H1 (cell line): ENCODE measurements around the gene PIAS1. TPM values are rescaled to one million over a fixed set of nuclear protein-coding genes. Genes with fewer than 3 reads are reported as not detected.

Source experiments
- CTCF ChIA-PET: fragments of 300-600 bp; sonication (Branson Sonifier 250); formaldehyde crosslinking; loops from one replicate; lab custom pipeline; 2021; ENCODE audit not compliant: partially characterized antibody; lab: Charles Lee
- POLR2A ChIA-PET: fragments of 300-600 bp; sonication (Branson Sonifier 250); formaldehyde crosslinking; loops from one replicate; lab custom pipeline; 2021; ENCODE audit warnings: inconsistent platforms; ENCODE audit not compliant: partially characterized antibody; lab: Charles Lee
- DNase-seq, 2 experiments: peaks; one replicate each; pipeline versions ENCODE4 v3.0.0 to v3.0.0-alpha.2; 2010 to 2022; ENCODE audit warnings: low spot score in 2 of 2, low read depth in 1 of 2, mixed read lengths in 1 of 2
- FAIRE-seq: peaks from 2 replicates; lab custom pipeline; 2011; peaks lifted over from hg19 to GRCh38; lab: Jason Lieb, UNC
- H2AFZ ChIP-seq: 2 replicates; pipeline ENCODE4 v1.8.1; 2012; ENCODE audit warnings: low read length, inconsistent platforms
- H2AK5ac ChIP-seq: 2 replicates; pipeline ENCODE4 v1.6.1; 2013; ENCODE audit warnings: low read depth, low read length
- H2BK120ac ChIP-seq: replicated peaks from 2 replicates; pipeline ENCODE3; 2013; ENCODE audit warnings: low read depth, low read length, inconsistent platforms
- H2BK12ac ChIP-seq: 2 replicates; pipeline ENCODE4 v1.6.1; 2013; ENCODE audit warnings: low read depth, low read length
- H2BK15ac ChIP-seq: 2 replicates; pipeline ENCODE4 v1.6.1; 2013; ENCODE audit warnings: low read length
- H2BK20ac ChIP-seq: 2 replicates; pipeline ENCODE4 v1.6.1; 2013; ENCODE audit warnings: low read length
- H2BK5ac ChIP-seq: 2 replicates; pipeline ENCODE4 v1.6.1; 2013; ENCODE audit warnings: low read depth, low read length
- H3K14ac ChIP-seq: 2 replicates; pipeline ENCODE4 v1.6.1; 2013; ENCODE audit warnings: inconsistent platforms; ENCODE audit not compliant: insufficient read length
- H3K18ac ChIP-seq: 2 replicates; pipeline ENCODE4 v1.6.1; 2013; ENCODE audit warnings: low read length; ENCODE audit errors: extremely low read depth
- H3K23ac ChIP-seq: 2 replicates; pipeline ENCODE4 v1.6.1; 2013; ENCODE audit warnings: inconsistent platforms; ENCODE audit not compliant: insufficient read length
- H3K23me2 ChIP-seq: 2 replicates; pipeline ENCODE4 v1.6.1; 2013; ENCODE audit warnings: low read depth, low read length
- H3K27ac ChIP-seq: 2 replicates; pipeline ENCODE4 v1.6.1; 2011; ENCODE audit warnings: low read depth, low read length, inconsistent platforms
- H3K27me3 ChIP-seq, 4 experiments: replicated peaks in 1 of 4; 1 replicate in 1 of 4; 2 replicates in 3 of 4; pipeline versions ENCODE4 v1.6.1 to v1.8.1; 2011 to 2013; ENCODE audit warnings: low read length in 3 of 4, mild to moderate bottlenecking in 3 of 4, inconsistent platforms in 2 of 4, mixed read lengths in 2 of 4, moderate library complexity in 1 of 4; ENCODE audit not compliant: control insufficient read depth in 3 of 4, insufficient read depth in 3 of 4; ENCODE audit errors: extremely low read depth in 1 of 4
- H3K36me3 ChIP-seq, 4 experiments: 2 replicates each; pipeline versions ENCODE4 v1.6.1 to v1.8.1; 2011 to 2013; ENCODE audit warnings: mild to moderate bottlenecking in 4 of 4, low read length in 3 of 4, moderate library complexity in 2 of 4, control low read depth in 1 of 4, inconsistent platforms in 1 of 4; ENCODE audit not compliant: insufficient read depth in 4 of 4, control insufficient read depth in 2 of 4
- H3K4ac ChIP-seq: replicated peaks from 2 replicates; pipeline ENCODE3; 2013; ENCODE audit warnings: low read length, low read depth, mixed read lengths, inconsistent platforms; ENCODE audit not compliant: insufficient read length
- H3K4me1 ChIP-seq, 4 experiments: replicated peaks in 1 of 4; 1 replicate in 1 of 4; 2 replicates in 3 of 4; pipeline versions ENCODE4 v1.6.1 to v1.8.1; 2011 to 2013; ENCODE audit warnings: low read length in 3 of 4, inconsistent platforms in 2 of 4, mixed read lengths in 1 of 4; ENCODE audit not compliant: insufficient read depth in 4 of 4, control insufficient read depth in 3 of 4
- H3K4me2 ChIP-seq, 2 experiments: 2 replicates each; pipeline versions ENCODE4 v1.6.1 to v1.8.1; 2011 to 2013; ENCODE audit warnings: low read depth in 2 of 2, low read length in 2 of 2, control low read depth in 1 of 2, inconsistent platforms in 1 of 2, mild to moderate bottlenecking in 1 of 2; ENCODE audit not compliant: insufficient read depth in 1 of 2
- H3K4me3 ChIP-seq, 4 experiments: fragments of 200-600, 300-600 bp in 1 of 4; sonication (generic), shearing (Covaris generic), sonication (Bioruptor Twin) in 1 of 4; 2 replicates each; pipeline versions ENCODE4 v1.5.1 to v1.8.1; 2011 to 2016; ENCODE audit warnings: low read length in 4 of 4, low read depth in 3 of 4, control low read depth in 2 of 4, inconsistent platforms in 2 of 4, mild to moderate bottlenecking in 2 of 4, mixed read lengths in 1 of 4, moderate library complexity in 1 of 4; ENCODE audit not compliant: insufficient read depth in 2 of 4; ENCODE audit errors: extremely low read depth in 1 of 4
- H3K56ac ChIP-seq: replicated peaks from 2 replicates; pipeline ENCODE3; 2013; ENCODE audit warnings: low read depth, mild to moderate bottlenecking, mixed read lengths, low read length, inconsistent platforms; ENCODE audit not compliant: insufficient read length
- H3K79me1 ChIP-seq: 2 replicates; pipeline ENCODE4 v1.6.1; 2013; ENCODE audit warnings: low read depth, low read length, control low read depth
- H3K79me2 ChIP-seq, 2 experiments: 2 replicates each; pipeline versions ENCODE4 v1.6.1 to v1.8.1; 2012 to 2013; ENCODE audit warnings: low read length in 2 of 2, mild to moderate bottlenecking in 2 of 2, inconsistent platforms in 1 of 2; ENCODE audit not compliant: insufficient read depth in 2 of 2, control insufficient read depth in 1 of 2
- H3K9ac ChIP-seq, 4 experiments: replicated peaks in 1 of 4; 1 replicate in 1 of 4; 2 replicates in 3 of 4; pipeline versions ENCODE4 v1.6.1 to v1.8.1; 2011 to 2013; ENCODE audit warnings: low read depth in 3 of 4, low read length in 3 of 4, control low read depth in 2 of 4, mild to moderate bottlenecking in 2 of 4, moderate library complexity in 2 of 4, inconsistent platforms in 1 of 4; ENCODE audit errors: extremely low read depth in 1 of 4
- H3K9me3 ChIP-seq, 2 experiments: 2 replicates each; pipeline versions ENCODE4 v1.6.1 to v1.8.1; 2012 to 2013; ENCODE audit warnings: mild to moderate bottlenecking in 2 of 2, moderate library complexity in 2 of 2, control low read depth in 1 of 2, inconsistent platforms in 1 of 2, low read depth in 1 of 2, low read length in 1 of 2, mixed read lengths in 1 of 2; ENCODE audit not compliant: insufficient read depth in 2 of 2
- H4K20me1 ChIP-seq, 2 experiments: replicated peaks in 1 of 2; 2 replicates each; pipeline versions ENCODE3 to v1.8.1; 2011 to 2013; ENCODE audit warnings: inconsistent platforms in 2 of 2, low read length in 2 of 2, mild to moderate bottlenecking in 1 of 2; ENCODE audit not compliant: insufficient read depth in 2 of 2, control insufficient read depth in 1 of 2
- H4K5ac ChIP-seq: 2 replicates; pipeline ENCODE4 v1.6.1; 2013; ENCODE audit warnings: low read length, low read depth, mixed read lengths, inconsistent platforms; ENCODE audit not compliant: insufficient read length
- H4K8ac ChIP-seq: 2 replicates; pipeline ENCODE4 v1.8.0; 2013; ENCODE audit warnings: mild to moderate bottlenecking, moderate library complexity, low read length, inconsistent platforms; ENCODE audit not compliant: insufficient read depth; ENCODE audit errors: extremely low read depth
- H4K91ac ChIP-seq: replicated peaks from 2 replicates; pipeline ENCODE3; 2013; ENCODE audit warnings: low read length, mixed read lengths, inconsistent platforms; ENCODE audit not compliant: insufficient read length
- E2F6 ChIP-seq: IDR thresholded peaks from 2 replicates; pipeline ENCODE4 v1.6.1; 2012; ENCODE audit warnings: inconsistent platforms
- RAD21 ChIP-seq, 2 experiments: IDR thresholded peaks in 1 of 2; conservative IDR thresholded peaks in 1 of 2; 2 replicates each; pipeline ENCODE4 v1.6.1; 2011; ENCODE audit warnings: low read depth in 2 of 2, low read length in 2 of 2, improper control_type of control experiment in 1 of 2, inconsistent platforms in 1 of 2, mild to moderate bottlenecking in 1 of 2, moderate library complexity in 1 of 2
- WGBS, 2 experiments: shearing (Covaris generic) in 1 of 2; methylation state at CpG; one replicate each; pipeline versions ENCODE4 v1.1.6 to v1.1.7; 2013 to 2015; ENCODE audit warnings: low lambda C conversion rate in 2 of 2, mixed read lengths in 2 of 2, inconsistent platforms in 1 of 2, low coverage in 1 of 2, missing lambda C conversion rate in 1 of 2; ENCODE audit not compliant: insufficient replicate concordance in 2 of 2, insufficient coverage in 1 of 2, insufficient read length in 1 of 2; ENCODE audit errors: extremely low coverage in 1 of 2, missing lambda C conversion rate in 1 of 2; 5-methylcytosine and 5-hydroxymethylcytosine counted together
- polyA plus RNA-seq, 7 experiments: library from polyadenylated mRNA; depleted of rRNA in 3 of 7; stranded (reverse) in 5 of 7; unstranded in 2 of 7; fragments of >200 nt in 5 of 7; fragments of 200-250 nt in 2 of 7; gene quantifications; 1 replicate in 5 of 7; 2 replicates in 1 of 7; 4 replicates in 1 of 7; pipeline versions ENCODE4 v1.2.1 to v1.2.3, GENCODE V29; 2011 to 2013; ENCODE audit warnings: missing spikeins in 2 of 7, mixed read lengths in 2 of 7
- total RNA-seq: library from RNA; stranded (reverse); fragmentation: NEBNext Ultra II Directional; extraction: Animal tissue kit (Norgen Biotek cat#: 25700); gene quantifications from 2 replicates; pipeline ENCODE4 v1.2.1, GENCODE V29; 2021

The PIAS1 gene
- total and polyA plus RNA-seq, 2 of the 8 experiments (the other 6 are each of a cell fraction or from before 2014, with no cell fraction given) = 30.8 to 34.5 TPM

- no peak overlapping the region for H3K9ac ChIP-seq
- H2BK120ac ChIP-seq = no peak overlapping the region
- WGBS, 2 experiments = 98% methylated on average over 4 of the region's 4 CpGs; no CpG with 5 or more reads in 1 of the 2 experiments
- H3K36me3 ChIP-seq = peaks cover 0 to 26% (median 17%) of the 10 kb centered on the region in 4 experiments; a peak in 5 of 8 replicates
- DNase-seq = no peak
- H3K23me2 ChIP-seq = no peaks in the 10 kb centered on the region
- peaks cover 2 to 3% of the 10 kb centered on the region in 2 experiments for H4K20me1 ChIP-seq
- H3K79me1 ChIP-seq = no peaks in the 10 kb centered on the region
- no peak overlapping the region for H3K4ac ChIP-seq
- no peak overlapping the region for H3K27ac ChIP-seq
- ChIA-PET POLR2A (interaction anchor here (0.8 to 1.0 kb wide), 2 partner anchors 12 to 18 kb away, joined by 3 to 5 read pairs; no protein-coding TSS in a partner anchor), CTCF (interaction anchor here (1.2 to 11.6 kb wide), 5 partner anchors 18 to 355 kb away, joined by 3 to 101 read pairs (median 6); no protein-coding TSS in a partner anchor)
- H3K4me3 ChIP-seq = no peak overlapping the region
- H3K4me2 ChIP-seq = no peak overlapping the region
- H4K8ac ChIP-seq = no peak overlapping the region
- H3K9me3 ChIP-seq = no peaks in the 10 kb centered on the region
- H3K4me1 ChIP-seq = no peaks in the 10 kb centered on the region; a peak in 1 of 7 replicates
- H4K5ac ChIP-seq = no peak overlapping the region
- TF ChIP-seq RAD21 (IDR thresholded peaks at IDR 0.05 in 1 of 2, conservative IDR thresholded peaks at IDR 0.05 in 1 of 2; ENCODE audit: low read depth in 2 of 2, low read length in 2 of 2) (peak in 1 of 2 experiments; percentile 10; a peak in 1 of 4 replicates), E2F6 (no peak)
- no peak overlapping the region for H3K56ac ChIP-seq
- H2BK15ac ChIP-seq = no peak overlapping the region
- no peak overlapping the region for H2AK5ac ChIP-seq
- H4K91ac ChIP-seq = no peak overlapping the region
- no peak overlapping the region for H2BK12ac ChIP-seq
- no peaks in the 10 kb centered on the region for H3K79me2 ChIP-seq
- H3K27me3 ChIP-seq = no peaks in the 10 kb centered on the region
- H2BK20ac ChIP-seq = no peak overlapping the region
- H2AFZ ChIP-seq = no peak overlapping the region
- no peak overlapping the region for H3K23ac ChIP-seq
- H3K14ac ChIP-seq = no peak overlapping the region
- H3K18ac ChIP-seq = no peak overlapping the region
- FAIRE-seq = no peak
- H2BK5ac ChIP-seq = no peak overlapping the region
Measured at GRCh38 chr15:68192117-68192516, 138.0 kb downstream of the PIAS1 start.
